Cardiac fibroblast (primary cell): ENCODE data around the gene ZNF783.

Source experiments
- DNase-seq, 2 donors: peaks; one replicate each; pipeline versions ENCODE4 v3.0.0 to v3.0.0-alpha.2; 2010; ENCODE audit warnings: low read depth in 2 of 2
- H3K4me3 ChIP-seq, 2 donors: replicated peaks in 1 of 2; 1 replicate in 1 of 2; 2 replicates in 1 of 2; pipeline ENCODE4 v1.5.1; 2011; ENCODE audit warnings: low read depth in 2 of 2, low read length in 2 of 2, mild to moderate bottlenecking in 2 of 2, moderate library complexity in 1 of 2
- CTCF ChIP-seq: IDR thresholded peaks from one replicate; pipeline ENCODE4 v1.5.1; 2011; ENCODE audit warnings: low read depth, mild to moderate bottlenecking, low read length, inconsistent platforms

The ZNF783 gene

GRCh38 chr7:149292462-149292823 lies 30.4 kb downstream of the ZNF783 start:
- no peak for TF ChIP-seq CTCF
- no peak overlapping the region for H3K4me3 ChIP-seq
- DNase-seq, result no peak

DNA sequence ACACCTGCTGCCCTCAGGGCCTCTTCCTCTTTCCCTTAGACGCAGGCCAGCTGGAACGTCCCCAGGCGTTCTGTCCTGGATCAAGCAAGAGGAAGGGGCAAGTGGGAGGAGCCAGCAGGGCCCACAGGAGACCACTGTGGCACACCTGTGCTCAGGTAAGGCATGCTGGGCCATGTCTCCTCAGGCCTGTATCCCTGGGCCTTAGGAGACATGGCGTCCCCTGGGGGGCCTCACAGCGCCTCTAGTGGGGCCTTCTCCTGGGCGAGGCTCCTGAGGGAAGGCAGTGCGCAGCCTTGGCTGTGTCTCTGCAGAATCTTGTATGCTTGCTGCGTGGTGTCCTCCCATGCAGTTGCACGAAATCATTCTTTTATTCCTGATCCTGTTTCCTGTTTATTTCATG lies 31.3 kb downstream of the ZNF783 start:
- no peak for DNase-seq
- no peak overlapping the region for H3K4me3 ChIP-seq
- TF ChIP-seq CTCF, result no peak

- no peak overlapping the region for H3K4me3 ChIP-seq
Observed at GRCh38 chr7:149293946-149294633, 32.1 kb downstream of the ZNF783 start.

GRCh38 chr7:149294634-149295480 lies 32.9 kb downstream of the ZNF783 start:
- no peak for TF ChIP-seq CTCF
- H3K4me3 ChIP-seq, result no peak overlapping the region
- DNase-seq, result no peak

More at GRCh38 chr7:149293946-149294633, 32.1 kb downstream of the ZNF783 start:
- no peak for TF ChIP-seq CTCF
- no peak for DNase-seq

DNA sequence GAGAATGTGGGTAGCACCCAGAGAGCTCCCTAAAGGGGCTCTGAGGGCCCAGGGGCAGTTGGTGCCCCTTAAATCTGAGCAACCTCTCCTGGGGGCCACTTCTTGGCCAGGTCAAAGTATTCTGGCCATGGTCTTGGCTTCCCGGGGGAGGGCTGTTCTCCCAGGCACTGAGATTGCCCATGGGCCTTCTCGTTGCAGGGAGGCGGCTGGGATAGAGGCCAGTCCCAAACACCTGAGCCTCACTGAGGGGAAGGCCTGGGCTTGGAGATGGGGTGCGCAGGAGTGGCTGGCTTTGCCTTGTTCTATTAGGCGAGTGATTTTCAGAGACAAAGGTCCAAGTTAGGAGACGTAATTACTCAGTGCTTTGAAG lies 33.5 kb downstream of the ZNF783 start:
- no peak overlapping the region for H3K4me3 ChIP-seq
- no peak for DNase-seq
- TF ChIP-seq CTCF, result no peak

- TF ChIP-seq CTCF, result no peak
- no peak for DNase-seq
Observed at GRCh38 chr7:149296368-149296767, 34.4 kb downstream of the ZNF783 start.

More at GRCh38 chr7:149296368-149296767, 34.4 kb downstream of the ZNF783 start:
- H3K4me3 ChIP-seq, result no peak overlapping the region
